ENCODE results near the gene HTR6. TPM values are rescaled to one million over a fixed set of nuclear protein-coding genes. Genes with fewer than 3 reads are reported as not detected.

The HTR6 gene
- total RNA-seq, 1 donor from 2014 or later = not detected

GRCh38 chr1:19639999-19640362 is 24.7 kb upstream of the HTR6 start:
- DNase-seq = no peak

- DNase-seq = peak; percentile 49
These were observed 24.0 kb upstream of the HTR6 start for GRCh38 chr1:19640363-19641316.

- DNase-seq = no peak
These were observed 21.6 kb upstream of the HTR6 start for GRCh38 chr1:19643121-19643520.

GRCh38 chr1:19643602-19644394 is 20.9 kb upstream of the HTR6 start, which contains the start of gene NBL1:
Gene NBL1, plus strand, starts transcription at chr1:19644311. Its CDS starts 10,720 bp downstream, at chr1:19655031.
- peak; percentile 72 for DNase-seq

GRCh38 chr1:19644395-19644680 is 20.3 kb upstream of the HTR6 start:
- DNase-seq = no peak

- DNase-seq = peak; percentile 39
These were observed 19.8 kb upstream of the HTR6 start for GRCh38 chr1:19644681-19645410.

- peak; percentile 52 for DNase-seq
These were observed 19.0 kb upstream of the HTR6 start for GRCh38 chr1:19645411-19646251.

GRCh38 chr1:19646377-19647319 is 18.0 kb upstream of the HTR6 start:
- DNase-seq = no peak

GRCh38 chr1:19647643-19648042 is 17.0 kb upstream of the HTR6 start:
- DNase-seq = peak; percentile 58

GRCh38 chr1:19648239-19648638 is 16.4 kb upstream of the HTR6 start:
- DNase-seq = no peak

GRCh38 chr1:19648689-19649088 is 16.0 kb upstream of the HTR6 start:
- DNase-seq = peak; percentile 41

GRCh38 chr1:19650416-19651140 is 14.1 kb upstream of the HTR6 start:
- no peak for DNase-seq

GRCh38 chr1:19651141-19651737 is 13.4 kb upstream of the HTR6 start:
- peak; percentile 83 for DNase-seq

GRCh38 chr1:19654386-19654785 is 10.3 kb upstream of the HTR6 start:
- no peak for DNase-seq

- DNase-seq = no peak
These were observed 9.6 kb upstream of the HTR6 start for GRCh38 chr1:19654886-19655717.

- no peak for DNase-seq
These were observed 9.0 kb upstream of the HTR6 start for GRCh38 chr1:19655718-19656080.

- DNase-seq = no peak
These were observed 8.4 kb upstream of the HTR6 start for GRCh38 chr1:19656134-19656779.

GRCh38 chr1:19656780-19657466 is 7.8 kb upstream of the HTR6 start:
- no peak for DNase-seq

Measured in dermis blood vessel endothelial cell (primary cell).